ENCODE measurements around the gene DOC2A.

DNA sequence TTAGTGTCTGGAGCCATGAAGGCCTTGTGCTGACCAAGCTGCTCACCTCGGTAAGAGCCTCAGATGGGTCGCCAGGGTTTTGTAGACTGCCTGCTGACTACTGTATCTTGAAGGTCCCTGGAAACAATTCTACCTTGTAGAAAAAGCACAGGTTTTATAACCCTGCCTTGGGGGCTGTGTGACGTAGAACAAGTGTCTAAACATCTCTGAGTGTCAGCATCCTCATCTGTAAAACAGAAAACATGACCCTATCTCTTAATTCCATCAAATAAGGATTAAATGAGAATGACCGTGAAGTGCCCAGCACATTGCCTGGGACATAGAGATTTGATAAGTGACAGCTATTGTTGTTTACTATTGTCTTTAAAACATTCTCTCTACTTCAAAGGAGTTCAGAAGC lies 42.6 kb downstream of the DOC2A start:
- TF ChIP-seq POLR2A (IDR thresholded peaks at IDR 0.05; ENCODE audit: extremely low read depth, insufficient read length) (no peak), MYC (IDR thresholded peaks at IDR 0.05; ENCODE audit: low read depth, low read length) (no peak)
- TF ChIP-seq, protein P1, sequence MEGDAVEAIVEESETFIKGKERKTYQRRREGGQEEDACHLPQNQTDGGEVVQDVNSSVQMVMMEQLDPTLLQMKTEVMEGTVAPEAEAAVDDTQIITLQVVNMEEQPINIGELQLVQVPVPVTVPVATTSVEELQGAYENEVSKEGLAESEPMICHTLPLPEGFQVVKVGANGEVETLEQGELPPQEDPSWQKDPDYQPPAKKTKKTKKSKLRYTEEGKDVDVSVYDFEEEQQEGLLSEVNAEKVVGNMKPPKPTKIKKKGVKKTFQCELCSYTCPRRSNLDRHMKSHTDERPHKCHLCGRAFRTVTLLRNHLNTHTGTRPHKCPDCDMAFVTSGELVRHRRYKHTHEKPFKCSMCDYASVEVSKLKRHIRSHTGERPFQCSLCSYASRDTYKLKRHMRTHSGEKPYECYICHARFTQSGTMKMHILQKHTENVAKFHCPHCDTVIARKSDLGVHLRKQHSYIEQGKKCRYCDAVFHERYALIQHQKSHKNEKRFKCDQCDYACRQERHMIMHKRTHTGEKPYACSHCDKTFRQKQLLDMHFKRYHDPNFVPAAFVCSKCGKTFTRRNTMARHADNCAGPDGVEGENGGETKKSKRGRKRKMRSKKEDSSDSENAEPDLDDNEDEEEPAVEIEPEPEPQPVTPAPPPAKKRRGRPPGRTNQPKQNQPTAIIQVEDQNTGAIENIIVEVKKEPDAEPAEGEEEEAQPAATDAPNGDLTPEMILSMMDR (IDR thresholded peaks at IDR 0.05; ENCODE audit: low read depth, low read length) = no peak
- TF ChIP-seq, protein P2, sequence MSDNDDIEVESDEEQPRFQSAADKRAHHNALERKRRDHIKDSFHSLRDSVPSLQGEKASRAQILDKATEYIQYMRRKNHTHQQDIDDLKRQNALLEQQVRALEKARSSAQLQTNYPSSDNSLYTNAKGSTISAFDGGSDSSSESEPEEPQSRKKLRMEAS (IDR thresholded peaks at IDR 0.05; ENCODE audit: low read depth, low read length) = no peak
